GM19463 (cell line): ENCODE measurements around the gene TRIM29.
A peak's percentile ranks its signal among the peaks of the same experiment; 100 is the strongest.
"Not testable (repeated sequence)": the region's sequence is repeated elsewhere in the genome, so short reads cannot be mapped to it uniquely, and the experiment has no call there.

ENCODE experiments used
- ATAC-seq: cut with Tn5 transposase; IDR thresholded peaks from one replicate; pipeline ENCODE4 v1.9.1; 2021; ENCODE audit warnings: mild to moderate bottlenecking, moderate library complexity; ENCODE audit not compliant: unreplicated experiment

The TRIM29 gene

GRCh38 chr11:120173019-120173705 is 35.2 kb upstream of the TRIM29 start:
- no peak for ATAC-seq

- peak; percentile 60 for ATAC-seq
Observed at GRCh38 chr11:120172054-120172911, 34.4 kb upstream of the TRIM29 start.

GRCh38 chr11:120170741-120171261 is 32.9 kb upstream of the TRIM29 start:
- no peak for ATAC-seq

- ATAC-seq: no peak
Observed at GRCh38 chr11:120169981-120170698, 32.2 kb upstream of the TRIM29 start.

- ATAC-seq: no peak
Observed at GRCh38 chr11:120168960-120169681, 31.2 kb upstream of the TRIM29 start.

GRCh38 chr11:120168108-120168959 is 30.4 kb upstream of the TRIM29 start:
- no peak for ATAC-seq

GRCh38 chr11:120167659-120168058 is 29.7 kb upstream of the TRIM29 start:
- no peak for ATAC-seq

- ATAC-seq: no peak
Observed at GRCh38 chr11:120160436-120160835, 22.5 kb upstream of the TRIM29 start.

- no peak for ATAC-seq
Observed at GRCh38 chr11:120153221-120153620, 15.3 kb upstream of the TRIM29 start.

- ATAC-seq: no peak
Observed at GRCh38 chr11:120151536-120151935, 13.6 kb upstream of the TRIM29 start.

GRCh38 chr11:120149246-120149645 is 11.3 kb upstream of the TRIM29 start:
- ATAC-seq: no peak

GRCh38 chr11:120147950-120148270 is 10.0 kb upstream of the TRIM29 start:
- no peak for ATAC-seq

- ATAC-seq: no peak
Observed at GRCh38 chr11:120147094-120147949, 9.4 kb upstream of the TRIM29 start.

GRCh38 chr11:120146413-120147093 is 8.6 kb upstream of the TRIM29 start:
- no peak for ATAC-seq

GRCh38 chr11:120144501-120144900 is 6.6 kb upstream of the TRIM29 start:
- ATAC-seq: no peak

- ATAC-seq: not testable (repeated sequence)
Observed at GRCh38 chr11:120143472-120143871, 5.6 kb upstream of the TRIM29 start.

GRCh38 chr11:120142441-120143100 is 4.7 kb upstream of the TRIM29 start:
- ATAC-seq: no peak
